HT1080 (cell line): ENCODE results near the gene ITGB2. TPM values are rescaled to one million over a fixed set of nuclear protein-coding genes. Genes with fewer than 3 reads are reported as not detected.

Experiments
- DNase-seq: peaks from one replicate; pipeline ENCODE4 v3.0.0-alpha.2; 2015; ENCODE audit warnings: low read depth
- total RNA-seq: library from RNA; depleted of rRNA; stranded (reverse); fragments of >200 nt; shearing (Covaris generic); gene quantifications from 2 replicates; pipeline ENCODE4 v1.2.3, GENCODE V29; 2014

Gene ITGB2
- total RNA-seq, 1 experiment from 2014 or later, result 1.8 TPM

- DNase-seq, result no peak
Observed at GRCh38 chr21:44942566-44942965, 21.9 kb upstream of the ITGB2 start.

- DNase-seq, result no peak
Observed at GRCh38 chr21:44941567-44941966, 20.9 kb upstream of the ITGB2 start.

GRCh38 chr21:44940116-44940631, 19.5 kb upstream of the ITGB2 start:
- no peak for DNase-seq

- DNase-seq, result peak; percentile 73
Observed at GRCh38 chr21:44939532-44940115, 18.9 kb upstream of the ITGB2 start, which contains the start of gene SLX9. Gene SLX9, plus strand, starts transcription at chr21:44940029. Its CDS starts 29 bp downstream, at chr21:44940058.

- DNase-seq, result no peak
Observed at GRCh38 chr21:44938772-44939531, 18.3 kb upstream of the ITGB2 start.

- no peak for DNase-seq
Observed at GRCh38 chr21:44935533-44935927, 14.8 kb upstream of the ITGB2 start.

GRCh38 chr21:44934797-44935532, 14.3 kb upstream of the ITGB2 start:
- DNase-seq, result no peak

GRCh38 chr21:44934276-44934675, 13.6 kb upstream of the ITGB2 start:
- no peak for DNase-seq

GRCh38 chr21:44933918-44934260, 13.2 kb upstream of the ITGB2 start:
- DNase-seq, result no peak

GRCh38 chr21:44933199-44933917, 12.7 kb upstream of the ITGB2 start:
- no peak for DNase-seq

GRCh38 chr21:44932408-44933181, 11.9 kb upstream of the ITGB2 start:
- DNase-seq, result no peak

- DNase-seq, result no peak
Observed at GRCh38 chr21:44931501-44932407, 11.1 kb upstream of the ITGB2 start.

GRCh38 chr21:44931137-44931500, 10.4 kb upstream of the ITGB2 start:
- DNase-seq, result no peak

GRCh38 chr21:44930543-44930981, 9.9 kb upstream of the ITGB2 start:
- DNase-seq, result no peak

GRCh38 chr21:44929799-44930542, 9.3 kb upstream of the ITGB2 start:
- DNase-seq, result no peak

- DNase-seq, result no peak
Observed at GRCh38 chr21:44929242-44929798, 8.6 kb upstream of the ITGB2 start.

- DNase-seq, result peak; percentile 65
Observed at GRCh38 chr21:44928500-44929241, 8.0 kb upstream of the ITGB2 start.
